Sciatic nerve (tissue), 2 donors: Measurements from ENCODE around the gene VPS4B. TPM values are rescaled to one million over a fixed set of nuclear protein-coding genes. Genes with fewer than 3 reads are reported as not detected.
"Not testable (repeated sequence)": the region's sequence is repeated elsewhere in the genome, so short reads cannot be mapped to it uniquely, and the experiment has no call there.

Experiments
- ATAC-seq: fragments of 200-7000 bp; cut with Tn5 transposase; one replicate; pipeline ENCODE4 v1.9.1; 2020; ENCODE audit warnings: mild to moderate bottlenecking, moderate library complexity
- DNase-seq: peaks from one replicate; pipeline ENCODE4 v3.0.0-alpha.2; 2020; ENCODE audit warnings: low spot score
- intact Hi-C: fragments of 100-400 bp; cut with DNase I; formaldehyde crosslinking; loops from one replicate; pipeline ENCODE4 v1.14.2; 2022
- total RNA-seq: library from RNA; stranded (reverse); fragmentation: NEBNext Ultra II Directional; extraction: Animal tissue kit (Norgen Biotek cat#: 25700); gene quantifications from one replicate; pipeline ENCODE4 v1.2.1, GENCODE V29; 2021
- donor health status: DM: no; HTN: no; CAD: no.
- donor health status: DM: no; HTN: no; CAD: no.

Gene VPS4B
- total RNA-seq, 1 donor from 2014 or later = 60.4 TPM

DNA sequence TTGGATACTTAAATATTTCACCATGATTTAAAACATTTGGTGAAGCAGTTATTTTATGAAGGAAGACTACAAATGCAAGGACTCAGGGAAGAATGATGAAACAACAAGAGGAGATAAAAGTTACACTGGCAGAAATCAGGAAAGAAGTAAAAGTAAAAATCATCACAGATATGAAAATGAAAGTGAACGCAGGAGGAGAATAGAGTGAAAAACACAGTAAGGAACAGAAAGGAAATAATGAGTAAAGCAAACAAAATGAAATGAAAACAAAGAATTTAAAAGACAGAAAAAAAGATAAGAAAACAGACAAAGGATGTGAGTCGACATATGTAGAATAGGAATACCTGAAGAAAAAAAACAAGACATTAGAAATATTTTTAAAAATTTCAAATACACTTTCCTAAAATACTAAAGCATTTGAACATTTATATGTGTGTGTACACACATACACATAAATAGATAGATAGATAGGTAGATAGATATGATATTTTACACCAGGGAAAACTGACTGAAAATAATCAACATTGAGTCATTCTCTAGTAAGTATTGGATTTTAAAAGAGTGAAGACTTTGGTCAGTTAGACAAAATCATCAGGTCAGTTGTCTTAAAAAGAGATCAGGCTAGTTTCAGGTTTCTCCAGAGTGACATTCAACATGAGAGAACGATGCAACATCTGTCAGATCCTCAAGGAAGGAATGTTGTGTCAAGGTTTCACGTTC is 43.2 kb downstream of the VPS4B start:
- no peak for ATAC-seq
- intact Hi-C loops = no loop called here
- DNase-seq = no peak

DNA sequence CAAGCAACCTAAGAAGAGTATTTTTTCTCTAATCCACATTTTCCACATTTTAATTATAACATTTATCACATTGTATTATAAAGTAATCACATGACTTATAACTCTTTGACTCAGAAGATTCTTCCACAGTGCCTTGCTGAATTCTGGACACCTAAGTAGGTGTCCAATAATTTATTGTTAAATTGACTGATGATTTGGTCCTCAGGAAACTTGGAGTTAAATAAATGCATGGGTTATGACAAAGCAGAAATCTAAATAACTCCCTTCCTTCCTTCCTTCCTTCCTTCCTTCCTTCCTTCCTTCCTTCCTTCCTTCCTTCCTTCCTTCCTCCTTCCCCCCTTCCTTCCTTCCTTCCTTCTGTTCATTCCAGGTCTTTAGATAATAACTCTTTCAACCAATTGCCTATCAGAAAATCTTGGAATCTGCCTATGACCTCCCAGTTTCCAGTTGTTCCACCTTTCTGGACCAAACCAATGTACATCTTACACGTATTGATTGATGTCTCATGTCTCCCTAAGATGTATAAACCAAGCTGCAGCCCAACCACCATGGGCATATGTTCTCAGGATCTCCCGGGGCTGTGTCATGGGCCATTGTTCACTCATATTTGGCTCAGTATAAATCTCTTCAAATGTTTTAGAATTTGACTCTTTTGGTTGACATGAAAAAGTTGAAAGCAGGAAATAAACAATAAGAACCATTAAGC is 44.8 kb downstream of the VPS4B start:
- DNase-seq (no peak), ATAC-seq (no peak)
- intact Hi-C loops = no loop called here

DNA sequence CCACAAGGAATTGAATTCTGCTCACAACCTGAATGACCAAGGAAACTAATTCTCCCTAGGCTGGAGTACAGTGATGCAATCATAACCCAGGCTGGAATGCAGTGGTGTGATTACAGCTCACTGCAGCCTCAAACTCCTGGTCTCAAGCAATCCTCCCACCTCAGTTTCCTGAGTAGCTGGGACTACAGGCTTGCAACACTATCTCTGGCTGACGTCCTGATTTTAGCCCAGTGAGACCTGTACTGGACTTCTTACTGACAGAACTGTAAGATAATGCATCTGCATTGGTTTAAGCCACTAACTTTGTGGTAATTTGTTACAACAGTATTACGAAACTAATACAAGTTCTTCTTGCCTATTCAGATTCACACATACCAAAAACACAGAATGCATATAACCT is 45.7 kb downstream of the VPS4B start:
- intact Hi-C loops = no loop called here
- DNase-seq = no peak
- ATAC-seq = no peak

DNA sequence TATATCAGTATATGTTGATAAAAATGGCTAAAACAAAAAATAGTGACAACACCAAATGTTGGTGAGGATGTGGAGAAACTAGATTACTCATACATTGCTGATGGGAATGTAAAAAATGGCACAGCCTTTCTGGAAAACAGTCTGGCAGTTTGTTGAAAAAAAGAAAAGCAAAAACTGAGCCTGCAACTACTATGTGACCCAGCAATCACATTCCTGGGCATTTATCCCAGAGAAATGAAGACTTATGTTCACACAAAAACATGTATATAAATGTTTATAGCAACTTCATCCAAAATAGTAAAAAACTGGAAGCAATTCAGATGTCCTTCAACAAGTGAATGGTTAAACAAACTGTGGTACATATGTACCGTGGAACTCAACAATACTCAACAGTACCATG is 47.7 kb downstream of the VPS4B start:
- ATAC-seq (no peak), DNase-seq (no peak)
- intact Hi-C loops = no loop called here

DNA sequence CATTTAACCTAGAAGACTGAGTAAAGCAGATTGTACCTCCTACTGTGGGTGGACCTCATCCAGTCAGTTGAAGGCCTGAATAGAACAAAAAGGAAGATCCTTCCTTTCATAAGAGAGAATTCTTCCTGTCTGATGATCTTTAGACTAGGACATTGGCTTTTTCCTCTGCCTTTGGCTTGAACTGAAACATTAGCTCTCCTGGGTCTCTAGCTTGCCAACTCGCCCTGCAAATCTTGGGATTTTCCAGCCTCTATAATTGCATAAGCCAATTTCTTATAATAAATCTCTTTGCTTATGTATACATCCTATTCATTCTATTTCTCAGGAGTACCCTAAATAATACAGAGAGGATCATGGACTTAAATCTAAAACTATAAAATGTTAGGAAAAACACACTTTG is 49.1 kb downstream of the VPS4B start:
- intact Hi-C loops = no loop called here
- DNase-seq = no peak
- no peak for ATAC-seq

DNA sequence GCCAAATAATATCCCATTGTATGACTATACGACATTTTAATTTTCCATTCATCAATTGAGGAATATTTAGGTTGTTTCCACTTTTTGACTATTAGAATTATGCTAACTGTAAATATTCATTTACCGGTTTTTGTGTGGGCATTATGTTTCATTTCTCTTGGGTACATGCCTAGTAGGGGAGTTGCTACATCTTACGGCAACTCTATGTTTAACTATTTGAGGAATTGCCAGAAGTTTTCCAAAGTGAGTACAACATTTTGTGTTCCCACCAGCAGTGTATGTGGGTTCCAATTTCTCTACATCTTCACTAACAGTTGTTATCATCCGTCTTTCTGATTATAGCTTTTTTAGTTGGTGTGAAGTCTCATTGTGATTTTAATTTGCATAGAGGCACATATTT is 53.7 kb downstream of the VPS4B start:
- ATAC-seq = no peak
- no peak for DNase-seq
- intact Hi-C loops = loop anchor here (10.0 kb wide), 1 partner anchor 46 kb away; no protein-coding TSS in a partner anchor

DNA sequence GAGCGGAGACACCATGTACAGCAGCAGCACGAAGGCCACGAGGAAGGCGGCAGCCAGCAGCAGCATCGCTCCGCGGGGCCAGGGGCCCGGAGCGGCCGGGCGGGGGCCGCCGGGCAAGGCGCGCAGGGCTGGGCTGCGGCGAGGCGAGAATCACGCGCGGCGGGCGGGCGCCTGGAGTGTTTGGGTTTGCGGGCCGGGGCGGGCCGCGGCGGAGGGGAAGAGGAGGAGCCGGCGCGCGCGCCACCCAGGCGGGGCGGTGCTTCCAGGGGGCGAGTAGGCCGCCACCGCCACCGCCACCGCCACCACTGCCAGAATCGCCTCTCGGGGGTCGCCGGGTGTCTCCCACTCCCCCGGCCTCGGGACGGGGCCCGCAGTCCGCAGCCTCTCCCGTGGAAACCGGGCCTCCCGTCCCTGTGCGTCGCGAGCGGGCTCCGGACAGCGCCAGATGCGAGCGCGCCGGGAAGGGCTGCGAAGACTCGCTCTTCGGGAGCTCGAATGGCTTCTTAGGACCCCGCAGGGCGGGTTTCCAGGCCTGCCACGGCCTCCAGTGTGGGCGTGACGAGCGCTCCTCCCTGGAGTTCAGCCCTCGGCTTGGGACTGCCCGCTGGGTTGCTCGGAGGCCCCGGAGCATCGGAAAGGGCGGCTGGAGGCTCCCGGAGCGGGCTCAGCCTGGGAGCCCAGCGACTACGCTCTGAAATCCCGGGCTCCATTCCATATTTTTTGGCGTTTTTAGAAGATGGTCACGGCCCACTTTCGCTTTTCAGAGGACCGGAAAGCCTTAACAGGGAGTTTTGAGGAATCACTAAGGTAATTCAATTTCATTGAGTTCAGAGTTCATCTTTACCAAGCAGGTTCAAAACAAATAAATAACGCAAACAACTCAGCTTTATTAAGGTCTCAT is 55.0 kb downstream of the VPS4B start, which contains the start of gene KDSR:
KDSR (minus strand) TSS at position 154 of the 901 bp plus-strand sequence; CDS start at position 66, 88 bp downstream.
- intact Hi-C loops = loop anchor here (10.0 kb wide), 1 partner anchor 47 kb away; no protein-coding TSS in a partner anchor
- peak; percentile 99 for ATAC-seq

DNA sequence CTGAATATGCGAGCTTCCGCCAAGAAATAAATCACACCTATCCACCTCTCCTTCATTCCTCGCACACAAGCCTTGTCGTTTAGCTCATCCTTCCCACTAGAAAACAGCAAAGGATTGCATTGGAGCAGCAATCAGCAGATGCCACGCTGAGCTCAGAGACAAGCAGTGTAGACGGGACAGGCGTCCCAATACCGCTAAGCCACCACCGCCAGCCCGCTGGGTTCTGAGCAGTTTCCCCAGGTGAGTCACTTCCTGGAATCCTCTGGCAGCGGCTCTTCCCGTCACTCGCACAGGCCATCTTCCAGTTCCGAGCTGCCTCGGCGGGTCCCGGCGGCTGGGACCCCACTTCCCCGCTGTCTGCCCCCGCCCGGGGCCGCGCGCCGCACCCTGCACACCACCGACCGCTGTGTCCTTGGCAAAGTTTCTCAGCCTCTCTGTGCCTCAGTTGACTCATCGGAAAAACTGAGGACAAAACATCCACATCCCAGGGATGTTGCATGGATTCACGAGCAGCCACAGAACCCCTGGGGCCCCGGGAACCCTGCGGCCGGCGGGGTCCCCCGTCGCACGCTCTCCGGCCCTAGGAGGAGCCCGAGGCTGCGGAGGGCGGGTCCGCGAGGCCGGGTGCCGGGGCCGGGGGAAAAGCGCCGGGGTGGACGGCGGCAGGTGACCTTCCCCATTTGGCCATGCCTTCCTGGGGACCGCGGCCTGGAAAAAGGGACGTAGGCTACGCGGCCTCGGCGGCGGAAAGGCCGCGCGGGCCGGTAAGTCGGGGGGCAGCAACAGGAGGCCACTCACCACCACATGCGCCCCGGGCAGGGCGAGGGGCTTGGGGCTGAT is 55.8 kb downstream of the VPS4B start:
- ATAC-seq (no peak), DNase-seq (peak; percentile 67)
- intact Hi-C loops = loop anchor here (10.0 kb wide), 1 partner anchor 48 kb away; no protein-coding TSS in a partner anchor

More for the DNA sequence above, 55.0 kb downstream of the VPS4B start, which contains the start of gene KDSR:
- peak; percentile 97 for DNase-seq

DNA sequence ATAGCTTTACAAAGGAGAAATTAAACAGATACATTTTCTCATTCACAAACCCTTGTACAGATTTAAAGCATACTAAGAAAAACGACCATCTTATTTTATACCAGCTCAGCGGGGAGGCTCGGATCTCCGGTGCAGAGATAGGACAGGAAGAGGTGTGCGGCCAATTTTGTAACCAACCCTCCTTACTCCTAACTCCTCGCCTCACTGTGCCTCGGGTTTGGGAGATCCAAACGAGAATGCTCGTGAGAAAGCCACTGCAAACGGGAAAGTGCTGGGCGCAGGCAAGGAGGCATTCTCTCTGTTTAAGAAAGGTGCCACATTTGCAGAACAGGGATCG is 56.4 kb downstream of the VPS4B start:
- intact Hi-C loops = loop anchor here (10.0 kb wide), 1 partner anchor 49 kb away; no protein-coding TSS in a partner anchor
- DNase-seq (no peak), ATAC-seq (no peak)

DNA sequence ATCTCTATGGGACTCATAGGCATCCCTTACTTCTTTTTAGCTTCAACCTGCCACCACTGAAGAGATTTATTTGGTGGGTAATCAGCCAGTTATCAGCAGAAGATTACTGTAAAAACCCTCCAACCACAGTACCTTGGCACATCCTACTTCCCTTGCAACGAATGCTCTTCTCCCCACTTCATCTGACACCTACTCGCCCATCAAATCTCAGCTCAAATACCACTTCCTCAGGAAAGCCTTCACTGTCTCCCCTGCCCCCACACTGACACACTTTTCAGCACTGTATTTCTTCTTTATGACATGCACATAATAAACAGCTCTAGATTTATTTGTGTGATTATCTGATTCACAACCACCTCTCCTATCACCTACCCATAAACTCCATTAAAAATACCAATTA is 58.3 kb downstream of the VPS4B start:
- DNase-seq (no peak), ATAC-seq (no peak)
- intact Hi-C loops = loop anchor here (10.0 kb wide), 1 partner anchor 51 kb away; no protein-coding TSS in a partner anchor

DNA sequence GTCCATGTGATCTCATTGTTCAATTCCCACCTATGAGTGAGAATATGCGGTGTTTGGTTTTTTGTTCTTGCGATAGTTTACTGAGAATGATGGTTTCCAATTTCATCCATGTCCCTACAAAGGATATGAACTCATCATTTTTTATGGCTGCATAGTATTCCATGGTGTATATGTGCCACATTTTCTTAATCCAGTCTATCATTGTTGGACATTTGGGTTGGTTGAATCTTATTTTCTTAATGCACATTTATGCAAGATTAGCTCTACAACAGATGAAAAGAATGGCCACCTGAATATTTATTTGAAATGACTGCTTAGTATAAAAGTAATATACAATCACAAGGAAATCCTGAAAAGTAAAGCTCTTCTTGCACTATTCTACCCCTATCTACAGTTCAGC is 58.9 kb downstream of the VPS4B start:
- DNase-seq, ATAC-seq: not testable (repeated sequence)
- intact Hi-C loops = loop anchor here (10.0 kb wide), 1 partner anchor 51 kb away; no protein-coding TSS in a partner anchor

DNA sequence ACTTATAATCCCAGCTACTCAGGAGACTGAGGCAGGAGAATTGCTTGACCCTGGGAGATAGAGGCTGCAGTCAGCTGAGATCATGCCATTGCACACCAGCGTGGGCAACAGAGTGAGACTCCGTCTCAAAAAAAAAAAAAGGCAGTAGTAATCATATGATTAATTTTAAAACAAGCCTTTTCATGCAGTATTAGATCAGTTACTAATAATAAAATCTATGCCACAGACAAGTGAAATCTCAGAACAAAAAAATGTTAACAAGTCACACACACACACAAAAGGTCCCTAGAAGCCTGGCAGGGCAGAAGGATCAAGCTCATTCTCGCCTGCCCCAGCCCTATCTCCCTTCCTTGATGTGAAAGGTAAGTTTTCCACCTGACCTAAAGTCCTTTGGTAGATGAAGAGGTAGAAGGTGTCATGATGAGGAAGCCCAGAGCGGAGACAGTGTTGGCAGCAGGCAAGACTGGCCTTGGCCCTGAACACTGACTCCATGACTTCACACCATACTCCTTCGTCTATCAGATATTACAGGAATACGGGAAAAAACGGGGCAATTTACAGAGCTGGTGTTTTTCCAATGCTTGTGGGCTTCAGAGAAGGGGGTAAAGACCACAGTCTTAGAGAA is 65.9 kb downstream of the VPS4B start:
- intact Hi-C loops = no loop called here
- DNase-seq = no peak
- ATAC-seq = no peak

DNA sequence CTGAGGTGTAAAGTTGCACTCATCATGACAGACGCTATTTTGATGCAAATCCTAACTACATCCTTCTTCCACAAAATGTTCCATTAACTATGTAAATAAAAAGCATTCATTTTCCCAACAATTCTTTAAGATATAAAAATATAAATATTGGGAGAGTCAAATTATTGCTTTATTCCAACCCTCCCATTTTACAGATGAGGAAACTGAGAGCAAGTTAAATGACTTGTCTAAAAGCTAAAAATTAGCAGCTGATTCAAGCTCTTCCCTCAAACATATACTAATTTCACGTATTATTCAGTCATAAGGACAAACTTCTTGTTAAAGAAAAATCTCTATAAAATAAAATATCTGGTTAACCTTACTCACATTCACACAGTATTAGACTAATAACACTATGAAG is 72.0 kb downstream of the VPS4B start:
- ATAC-seq = no peak
- intact Hi-C loops = no loop called here
- DNase-seq = no peak

DNA sequence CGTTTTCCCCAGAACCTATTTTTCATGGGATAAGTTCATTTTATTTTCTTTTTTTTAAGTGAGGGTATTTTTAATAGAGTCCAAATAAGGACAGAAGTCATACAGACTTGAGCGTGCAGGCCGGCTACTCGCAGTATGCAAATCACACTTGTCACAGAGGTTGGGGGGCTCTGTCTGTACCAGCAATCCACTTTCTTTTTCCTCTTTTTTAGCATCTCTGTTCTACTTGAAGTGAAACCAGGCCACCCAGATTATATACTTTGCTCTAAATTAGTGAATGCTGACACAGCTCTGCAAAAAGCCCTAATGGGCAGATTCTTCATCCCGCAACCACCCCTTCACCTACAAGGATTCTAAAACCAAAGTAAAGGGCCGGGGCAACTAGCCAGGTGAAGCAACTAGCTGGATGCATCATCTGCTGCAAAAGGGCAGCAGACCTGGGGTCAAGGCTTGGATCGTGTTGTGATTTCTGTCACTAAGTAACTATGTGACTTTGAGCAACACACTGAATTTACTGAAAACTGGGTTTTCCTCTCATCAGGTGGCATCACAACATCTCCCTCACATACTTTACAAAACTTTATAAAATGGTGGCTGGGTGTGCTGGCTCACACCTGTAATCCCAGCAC is 73.7 kb downstream of the VPS4B start:
- intact Hi-C loops = loop anchor here (10.0 kb wide), 1 partner anchor 344 kb away; no protein-coding TSS in a partner anchor
- no peak for DNase-seq
- ATAC-seq = no peak

DNA sequence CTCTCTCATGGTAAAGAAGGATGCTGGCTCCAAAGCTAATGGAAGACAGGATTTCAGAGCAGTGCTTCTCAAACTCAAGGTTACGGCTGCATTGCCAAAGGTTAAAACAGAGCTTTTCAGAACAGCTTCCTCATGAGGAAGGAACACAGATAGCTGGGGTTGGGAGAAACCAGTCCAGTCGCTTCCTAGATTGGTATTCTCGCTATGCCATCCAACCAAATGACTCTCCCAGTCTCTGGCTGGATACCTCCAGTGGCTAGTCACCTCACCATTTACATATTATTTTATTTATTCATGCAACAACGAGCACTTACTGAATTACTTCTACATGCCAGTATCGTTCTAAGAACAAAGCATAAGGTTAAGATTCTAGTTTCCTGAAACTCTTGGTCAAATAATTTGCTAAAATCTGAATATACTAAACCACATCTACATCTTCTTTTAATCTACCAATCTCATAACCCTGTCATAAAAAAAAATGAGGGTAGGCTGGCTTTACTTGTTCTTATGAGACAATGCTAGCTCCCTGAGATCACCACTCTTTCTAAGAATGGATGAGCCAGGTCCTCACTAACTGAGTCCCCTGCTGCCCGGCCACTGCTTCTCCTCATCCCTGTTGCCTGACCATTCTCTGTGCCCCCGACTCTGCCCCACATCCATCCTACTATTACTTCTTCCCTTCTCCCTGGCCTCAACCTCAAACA is 75.6 kb downstream of the VPS4B start:
- intact Hi-C loops = loop anchor here (10.0 kb wide), 1 partner anchor 342 kb away; no protein-coding TSS in a partner anchor
- ATAC-seq (no peak), DNase-seq (no peak)

DNA sequence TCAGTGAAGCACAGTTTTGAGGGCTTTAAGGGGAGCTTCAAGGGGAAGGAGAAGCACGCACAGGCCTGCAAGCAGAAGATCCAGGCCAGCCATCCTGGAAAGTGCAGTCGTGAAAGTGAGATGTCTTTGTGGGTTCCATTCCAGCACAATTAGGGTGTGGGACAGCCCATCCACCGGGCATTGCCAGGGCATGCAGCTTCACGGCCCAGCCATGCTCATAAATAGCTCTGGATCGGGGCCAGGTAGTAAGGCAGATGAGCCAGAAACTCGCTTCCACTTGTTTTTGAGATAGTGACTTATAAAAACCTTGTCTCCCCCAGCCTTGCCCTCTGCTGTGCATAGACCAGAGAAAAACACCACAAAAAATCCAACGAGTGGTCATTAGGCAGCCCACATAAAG is 76.2 kb downstream of the VPS4B start:
- DNase-seq (no peak), ATAC-seq (peak; percentile 42)
- intact Hi-C loops = loop anchor here (10.0 kb wide), 1 partner anchor 341 kb away; no protein-coding TSS in a partner anchor

DNA sequence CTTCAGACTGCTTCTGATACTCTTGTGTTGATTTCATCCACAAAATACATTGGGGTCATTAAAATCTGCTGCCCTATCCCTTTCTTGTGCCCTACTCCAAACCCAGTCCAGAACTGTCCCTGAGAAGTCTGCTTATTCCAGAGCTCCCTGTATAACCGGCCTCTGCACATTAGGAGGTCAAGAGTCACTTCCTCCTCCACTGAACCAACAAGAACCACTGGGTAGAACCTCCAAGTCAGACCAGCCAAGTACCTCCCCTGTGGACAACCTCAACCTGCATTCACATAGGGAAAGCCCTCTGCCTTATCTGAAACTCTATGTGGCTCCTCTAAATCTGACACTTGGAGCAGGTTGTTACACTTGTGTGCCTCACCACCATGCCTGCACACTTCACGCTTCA is 77.4 kb downstream of the VPS4B start:
- intact Hi-C loops = loop anchor here (10.0 kb wide), 1 partner anchor 340 kb away; no protein-coding TSS in a partner anchor
- no peak for ATAC-seq
- no peak for DNase-seq
